ENCODE measurements around the gene COLEC12. TPM values are rescaled to one million over a fixed set of nuclear protein-coding genes. Genes with fewer than 3 reads are reported as not detected.

COLEC12 gene
- total and polyA plus RNA-seq, 2 donors (not counting 3 experiments of a cell fraction or from before 2014, with no cell fraction given): 8.0 to 17.1 TPM

DNA sequence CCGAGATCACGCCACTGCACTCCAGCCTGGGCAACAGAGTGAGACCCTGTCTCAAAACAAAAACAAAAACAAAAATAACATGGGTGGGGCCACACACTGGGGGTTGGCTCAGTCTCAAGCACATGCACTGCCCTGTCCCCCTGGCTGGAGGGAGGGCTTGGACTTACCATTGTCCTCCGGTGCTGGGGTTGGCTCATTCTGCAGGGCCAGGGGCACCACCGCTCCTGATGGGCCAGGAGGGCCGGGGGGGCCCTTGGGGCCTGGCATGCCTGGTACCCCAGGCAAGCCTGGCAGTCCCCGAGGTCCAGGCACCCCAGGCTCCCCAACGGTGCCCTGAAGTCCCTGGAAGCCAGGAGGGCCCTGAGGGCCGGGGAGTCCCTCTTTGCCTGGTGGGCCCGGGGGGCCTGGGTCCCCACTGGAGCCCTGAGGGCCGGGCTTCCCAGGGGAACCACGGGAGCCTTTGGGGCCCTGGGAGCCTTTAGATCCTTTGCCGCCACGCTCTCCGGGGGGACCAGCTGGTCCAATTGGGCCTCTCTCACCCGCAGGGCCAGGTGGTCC lies 165.8 kb downstream of the COLEC12 start:
- Histone ChIP-seq H3K4me1 (ENCODE audit: control insufficient read depth, extremely low read depth, insufficient read depth, low read length) (peaks cover 16% of the 10 kb centered on the region), H3K4me2 (ENCODE audit: insufficient read depth, low read length) (no peak overlapping the region), H3K9me1 (replicated peaks; ENCODE audit: control insufficient read depth, extremely low read depth, insufficient read depth, low read length) (no peaks in the 10 kb centered on the region), H3K9me3 (replicated peaks; ENCODE audit: control insufficient read depth, insufficient read depth, low read length) (no peaks in the 10 kb centered on the region), H3K4me3 (replicated peaks in 1 of 3; ENCODE audit: insufficient read depth in 1 of 3, low read depth in 1 of 3, low read length in 3 of 3) (no peak overlapping the region), H3K9ac (replicated peaks; ENCODE audit: extremely low read depth, insufficient read depth, low read length) (no peak overlapping the region), H4K20me1 (replicated peaks; ENCODE audit: control insufficient read depth, extremely low read depth, insufficient read depth, low read length) (no peaks in the 10 kb centered on the region), H3K27me3 (ENCODE audit: control insufficient read depth in 2 of 2, insufficient read depth in 2 of 2, low read length in 2 of 2) (no peaks in the 10 kb centered on the region), H3K36me3 (ENCODE audit: control insufficient read depth in 2 of 2, extremely low read depth in 1 of 2, insufficient read depth in 2 of 2, low read length in 2 of 2) (no peaks in the 10 kb centered on the region), H2AFZ (ENCODE audit: low read depth, low read length) (no peak overlapping the region), H3K79me2 (ENCODE audit: control insufficient read depth, insufficient read depth, low read length) (no peaks in the 10 kb centered on the region), H3K27ac (ENCODE audit: insufficient read depth, low read depth, low read length) (no peak overlapping the region)
- no TSS peak for BruUV-seq (replicated peaks)
- dilution Hi-C loops (cut with MboI; ENCODE audit: extremely low pct_ligation_motif_present, low sequenced_read_pairs) (no loop called here), intact Hi-C loops (cut with micrococcal nuclease) (no loop called here)
- ChIA-PET CTCF (no interaction called here), POLR2A (no interaction called here)
- TF ChIP-seq CTCF (IDR thresholded peaks at IDR 0.05; ENCODE audit: extremely low read depth in 1 of 2, insufficient read depth in 1 of 2, low read depth in 1 of 2, low read length in 2 of 2) (no peak), POLR2AphosphoS5 (IDR thresholded peaks at IDR 0.05; ENCODE audit: insufficient read depth, low read depth, low read length) (no peak), MAX (IDR thresholded peaks at IDR 0.05; ENCODE audit: insufficient read depth, insufficient read length) (no peak), EZH2 (IDR thresholded peaks at IDR 0.05; ENCODE audit: borderline replicate concordance, low read depth, low read length, severe bottlenecking) (no peak), MYC (IDR thresholded peaks at IDR 0.05; ENCODE audit: low read depth, low read length) (no peak), JUN (IDR thresholded peaks at IDR 0.05; ENCODE audit: borderline replicate concordance, insufficient read depth, insufficient read length, low read depth) (no peak), POLR2A (IDR thresholded peaks at IDR 0.05; ENCODE audit: low read depth, low read length) (no peak), FOS (IDR thresholded peaks at IDR 0.05; ENCODE audit: borderline replicate concordance, insufficient read depth, low read length) (no peak), GATA2 (IDR thresholded peaks at IDR 0.05; ENCODE audit: insufficient read depth, insufficient read length, low read depth, low read length) (no peak)
- FAIRE-seq: no peak
- DNase-seq (ENCODE audit: low read depth, low spot score): no peak
